ENCODE data around the gene LHX2. TPM values are rescaled to one million over a fixed set of nuclear protein-coding genes. Genes with fewer than 3 reads are reported as not detected.

LHX2 gene
- total RNA-seq, 3 donors from 2014 or later (not counting 1 experiment from before 2014, with no cell fraction given), result not detected

DNA sequence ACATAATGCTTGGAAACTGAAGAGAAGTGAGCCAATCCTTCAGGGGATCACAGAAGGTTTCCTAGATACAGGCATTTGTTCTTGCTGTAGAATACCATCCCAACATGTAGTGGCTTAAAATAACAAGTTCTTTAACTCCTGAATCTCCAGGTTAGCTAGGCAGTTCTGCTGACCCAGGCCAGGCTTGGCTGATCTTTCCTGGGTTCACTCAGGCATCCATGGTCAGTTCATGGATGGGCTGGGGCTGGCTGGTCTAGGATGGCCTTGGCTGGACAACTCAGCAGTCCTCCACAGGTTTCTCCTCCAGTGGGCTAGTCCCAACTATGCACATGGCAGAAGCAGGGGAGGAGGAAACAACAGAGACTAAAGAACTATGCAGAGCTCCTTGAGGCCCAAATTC is 44.2 kb upstream of the LHX2 start:
- TF ChIP-seq, protein P1, sequence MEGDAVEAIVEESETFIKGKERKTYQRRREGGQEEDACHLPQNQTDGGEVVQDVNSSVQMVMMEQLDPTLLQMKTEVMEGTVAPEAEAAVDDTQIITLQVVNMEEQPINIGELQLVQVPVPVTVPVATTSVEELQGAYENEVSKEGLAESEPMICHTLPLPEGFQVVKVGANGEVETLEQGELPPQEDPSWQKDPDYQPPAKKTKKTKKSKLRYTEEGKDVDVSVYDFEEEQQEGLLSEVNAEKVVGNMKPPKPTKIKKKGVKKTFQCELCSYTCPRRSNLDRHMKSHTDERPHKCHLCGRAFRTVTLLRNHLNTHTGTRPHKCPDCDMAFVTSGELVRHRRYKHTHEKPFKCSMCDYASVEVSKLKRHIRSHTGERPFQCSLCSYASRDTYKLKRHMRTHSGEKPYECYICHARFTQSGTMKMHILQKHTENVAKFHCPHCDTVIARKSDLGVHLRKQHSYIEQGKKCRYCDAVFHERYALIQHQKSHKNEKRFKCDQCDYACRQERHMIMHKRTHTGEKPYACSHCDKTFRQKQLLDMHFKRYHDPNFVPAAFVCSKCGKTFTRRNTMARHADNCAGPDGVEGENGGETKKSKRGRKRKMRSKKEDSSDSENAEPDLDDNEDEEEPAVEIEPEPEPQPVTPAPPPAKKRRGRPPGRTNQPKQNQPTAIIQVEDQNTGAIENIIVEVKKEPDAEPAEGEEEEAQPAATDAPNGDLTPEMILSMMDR (IDR thresholded peaks at IDR 0.05), result no peak
- Histone ChIP-seq H3K4me1 (ENCODE audit: control insufficient read depth, insufficient read depth, low read length) (no peaks in the 10 kb centered on the region), H3K36me3 (ENCODE audit: control insufficient read depth, insufficient read depth, low read length) (no peaks in the 10 kb centered on the region), H3K9me3 (ENCODE audit: control insufficient read depth, insufficient read depth, low read length) (no peaks in the 10 kb centered on the region), H3K4me3 (ENCODE audit: low read length) (no peak overlapping the region), H3K27ac (ENCODE audit: low read length) (no peak overlapping the region), H3K27me3 (ENCODE audit: control insufficient read depth, insufficient read depth, low read length) (peaks cover 2% of the 10 kb centered on the region)
- H3K27ac Mint-ChIP-seq, result no peak overlapping the region
- no peak for ATAC-seq
- H3K4me1 Mint-ChIP-seq, result peaks cover 0 to 4% of the 10 kb centered on the region in 2 donors
- H3K4me3 Mint-ChIP-seq, result no peak overlapping the region
- no peaks in the 10 kb centered on the region for H3K9me3 Mint-ChIP-seq
- DNase-seq, result no peak
- no peaks in the 10 kb centered on the region for H3K36me3 Mint-ChIP-seq
- H3K27me3 Mint-ChIP-seq (ENCODE audit: low read depth in 2 of 2), result peaks cover 18 to 33% of the 10 kb centered on the region in 2 donors
- intact Hi-C loops (cut with micrococcal nuclease), result no loop called here

DNA sequence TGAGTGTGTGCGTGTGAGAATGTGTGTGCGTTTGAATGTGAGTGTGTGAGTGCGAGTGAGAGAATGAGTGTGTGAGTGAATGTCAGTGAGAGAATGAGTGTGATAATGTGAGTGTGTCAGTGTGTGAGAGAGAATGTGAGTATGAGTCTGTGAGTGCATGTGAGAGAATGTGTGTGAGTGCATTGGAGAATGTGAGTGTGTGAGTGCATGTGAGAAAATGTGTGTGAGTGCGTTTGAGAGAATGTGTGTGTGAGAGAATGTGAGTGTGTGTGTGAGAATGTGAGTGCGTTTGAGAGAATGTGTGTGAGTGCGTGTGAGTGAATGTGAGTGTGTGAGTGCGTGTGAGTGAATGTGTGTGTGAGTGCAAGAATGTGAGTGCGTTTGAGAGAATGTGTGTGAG is 39.0 kb upstream of the LHX2 start:
- no peak overlapping the region for H3K27ac Mint-ChIP-seq
- no peaks in the 10 kb centered on the region for H3K36me3 Mint-ChIP-seq
- H3K4me3 ChIP-seq (ENCODE audit: low read length), result no peak overlapping the region

DNA sequence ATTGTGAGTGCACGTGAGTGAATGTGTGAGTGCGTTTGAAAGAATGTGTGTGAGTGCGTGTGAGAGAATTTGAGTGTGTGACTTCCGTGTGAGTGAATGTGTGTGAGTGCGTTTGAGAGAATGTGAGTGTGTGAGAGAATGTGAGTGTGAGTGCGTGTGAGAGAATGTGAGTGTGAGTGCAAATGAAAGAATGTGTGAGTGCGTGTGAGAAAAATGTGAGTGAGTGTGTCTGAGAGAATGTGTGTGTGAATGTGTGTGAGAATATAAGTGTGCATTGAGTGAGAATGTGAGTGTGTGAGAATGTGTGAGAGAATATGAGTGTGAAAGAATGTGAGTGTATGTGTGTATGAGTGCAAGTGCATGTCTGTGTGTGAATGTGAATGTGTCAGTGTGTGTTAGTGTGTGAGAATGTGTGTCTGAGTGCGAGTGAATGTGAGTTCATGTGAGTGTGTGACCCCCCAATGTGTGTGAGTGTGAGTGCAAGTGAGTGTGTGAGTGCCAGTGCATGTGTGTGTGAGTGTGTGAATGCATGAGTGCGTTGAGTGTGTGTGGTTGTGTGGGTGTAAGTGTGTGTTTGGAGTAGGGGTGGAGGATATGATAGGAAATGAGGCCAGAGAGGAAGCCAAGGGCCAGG is 37.9 kb upstream of the LHX2 start:
- TF ChIP-seq, protein P1 (IDR thresholded peaks at IDR 0.05), result no peak
- H3K27ac ChIP-seq (ENCODE audit: low read length), result no peak overlapping the region
- Mint-ChIP-seq H3K4me1 (no peaks in the 10 kb centered on the region), H3K27me3 (ENCODE audit: low read depth in 2 of 2) (peaks cover under 1 to 10% of the 10 kb centered on the region in 2 donors), H3K4me3 (no peak overlapping the region), H3K36me3 (no peaks in the 10 kb centered on the region), H3K9me3 (no peaks in the 10 kb centered on the region), H3K27ac (no peak overlapping the region)
- H3K9me3 ChIP-seq (ENCODE audit: control insufficient read depth, insufficient read depth, low read length), result no peaks in the 10 kb centered on the region
- ATAC-seq, result no peak
- H3K4me3 ChIP-seq (ENCODE audit: low read length), result no peak overlapping the region
- no peak for DNase-seq
- no peaks in the 10 kb centered on the region for H3K27me3 ChIP-seq (ENCODE audit: control insufficient read depth, insufficient read depth, low read length)
- WGBS (ENCODE audit: insufficient coverage), result 83% methylated on average over 9 of the region's 9 CpGs
- H3K4me1 ChIP-seq (ENCODE audit: control insufficient read depth, insufficient read depth, low read length), result no peaks in the 10 kb centered on the region
- intact Hi-C loops (cut with micrococcal nuclease), result loop anchor here (2.0 kb wide), 1 partner anchor 17 kb away; no protein-coding TSS in a partner anchor
- H3K36me3 ChIP-seq (ENCODE audit: control insufficient read depth, insufficient read depth, low read length), result no peaks in the 10 kb centered on the region

More for the DNA sequence above, 39.0 kb upstream of the LHX2 start:
- intact Hi-C loops (cut with micrococcal nuclease), result no loop called here
- no peak for ATAC-seq
- H3K9me3 ChIP-seq (ENCODE audit: control insufficient read depth, insufficient read depth, low read length), result no peaks in the 10 kb centered on the region
- no peak overlapping the region for H3K27ac ChIP-seq (ENCODE audit: low read length)
- no peaks in the 10 kb centered on the region for H3K36me3 ChIP-seq (ENCODE audit: control insufficient read depth, insufficient read depth, low read length)
- 98% methylated on average over 8 of the region's 8 CpGs for WGBS (ENCODE audit: insufficient coverage)
- no peaks in the 10 kb centered on the region for H3K4me1 ChIP-seq (ENCODE audit: control insufficient read depth, insufficient read depth, low read length)
- H3K4me3 Mint-ChIP-seq, result no peak overlapping the region
- no peaks in the 10 kb centered on the region for H3K4me1 Mint-ChIP-seq
- TF ChIP-seq, protein P1 (IDR thresholded peaks at IDR 0.05), result no peak
- no peaks in the 10 kb centered on the region for H3K9me3 Mint-ChIP-seq
- H3K27me3 Mint-ChIP-seq (ENCODE audit: low read depth in 2 of 2), result peaks cover 0 to 10% of the 10 kb centered on the region in 2 donors
- DNase-seq, result no peak
- no peaks in the 10 kb centered on the region for H3K27me3 ChIP-seq (ENCODE audit: control insufficient read depth, insufficient read depth, low read length)

DNA sequence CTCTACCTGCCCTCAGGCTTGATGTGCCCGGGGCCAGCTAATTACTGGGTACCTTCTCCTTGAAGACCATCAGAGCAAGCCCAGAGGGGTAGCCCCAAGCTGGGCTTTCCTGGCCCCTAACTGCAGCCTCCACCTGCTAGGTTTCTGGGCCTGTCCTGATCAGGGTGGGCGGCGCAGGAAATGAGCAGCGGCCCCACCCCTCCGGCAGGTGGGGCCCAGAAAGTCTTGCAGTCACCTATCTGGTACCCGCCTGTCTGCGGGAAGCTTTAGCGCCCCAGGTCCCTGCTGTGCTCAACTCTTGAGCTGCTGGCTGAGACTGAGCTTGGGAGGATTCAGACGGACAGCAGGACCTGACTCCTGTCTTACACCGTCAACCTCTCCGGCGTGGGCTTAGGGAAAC is 37.1 kb upstream of the LHX2 start:
- H3K27ac ChIP-seq (ENCODE audit: low read length), result no peak overlapping the region
- H3K4me3 ChIP-seq (ENCODE audit: low read length), result no peak overlapping the region
- no peak overlapping the region for H3K27ac Mint-ChIP-seq
- H3K9me3 Mint-ChIP-seq, result no peaks in the 10 kb centered on the region
- DNase-seq (no peak), ATAC-seq (no peak)
- no peaks in the 10 kb centered on the region for H3K4me1 ChIP-seq (ENCODE audit: control insufficient read depth, insufficient read depth, low read length)
- no peaks in the 10 kb centered on the region for H3K4me1 Mint-ChIP-seq
- TF ChIP-seq, protein P1 (IDR thresholded peaks at IDR 0.05), result no peak
- 84% methylated on average over 12 of the region's 12 CpGs for WGBS (ENCODE audit: insufficient coverage)
- no peaks in the 10 kb centered on the region for H3K27me3 ChIP-seq (ENCODE audit: control insufficient read depth, insufficient read depth, low read length)
- H3K36me3 Mint-ChIP-seq, result no peaks in the 10 kb centered on the region
- no peaks in the 10 kb centered on the region for H3K36me3 ChIP-seq (ENCODE audit: control insufficient read depth, insufficient read depth, low read length)
- H3K27me3 Mint-ChIP-seq (ENCODE audit: low read depth in 2 of 2), result peaks cover 8 to 11% of the 10 kb centered on the region in 2 donors
- intact Hi-C loops (cut with micrococcal nuclease), result loop anchor here (2.0 kb wide), 1 partner anchor 16 kb away; no protein-coding TSS in a partner anchor
- H3K4me3 Mint-ChIP-seq, result no peak overlapping the region
- no peaks in the 10 kb centered on the region for H3K9me3 ChIP-seq (ENCODE audit: control insufficient read depth, insufficient read depth, low read length)
